Measurements from ENCODE around the gene LPIN3. TPM values are rescaled to one million over a fixed set of nuclear protein-coding genes. Genes with fewer than 3 reads are reported as not detected.

The LPIN3 gene
- total and polyA plus RNA-seq, 2 of the 8 experiments (the other 6 are each of a cell fraction or from before 2014, with no cell fraction given) = 3.7 to 3.9 TPM

DNA sequence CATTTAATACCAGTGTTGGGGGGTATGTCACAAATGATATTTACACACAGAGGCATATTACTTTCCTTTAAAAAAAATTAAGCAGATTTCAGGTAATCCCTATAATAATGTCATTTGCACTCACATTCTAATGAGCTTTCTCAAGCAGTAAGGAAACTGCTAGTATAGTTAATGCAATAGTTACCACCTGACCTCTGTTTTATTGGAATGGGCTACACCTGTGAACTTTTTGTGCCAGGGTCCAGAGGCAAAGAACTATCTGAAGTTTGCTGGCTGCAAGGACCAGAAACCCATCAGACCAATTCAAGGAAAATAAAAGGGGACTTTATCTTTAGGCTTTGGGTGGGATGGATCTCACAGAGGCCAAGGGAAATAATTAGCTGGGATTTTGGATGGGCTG, 20.2 kb upstream of the LPIN3 start:
- H2AK5ac ChIP-seq (ENCODE audit: low read depth, low read length) = no peak overlapping the region
- no peak overlapping the region for H2BK20ac ChIP-seq (ENCODE audit: low read length)
- H3K9ac ChIP-seq (replicated peaks in 1 of 4; ENCODE audit: extremely low read depth in 1 of 4, low read depth in 3 of 4, low read length in 3 of 4) = no peak overlapping the region
- no peak overlapping the region for H2BK15ac ChIP-seq (ENCODE audit: low read length)
- H3K27me3 ChIP-seq (replicated peaks in 1 of 4; ENCODE audit: control insufficient read depth in 3 of 4, extremely low read depth in 1 of 4, insufficient read depth in 3 of 4, low read length in 3 of 4) = peaks cover 0 to 4% (median 2%) of the 10 kb centered on the region in 4 experiments; a peak in 3 of 7 replicates
- no peak overlapping the region for H2BK5ac ChIP-seq (ENCODE audit: low read depth, low read length)
- H4K5ac ChIP-seq (ENCODE audit: insufficient read length, low read depth, low read length) = no peak overlapping the region
- ChIA-PET POLR2A (ENCODE audit: partially characterized antibody) (interaction anchor here (1.4 kb wide), 1 partner anchor 185 kb away, joined by 3 read pairs; no protein-coding TSS in a partner anchor), CTCF (ENCODE audit: partially characterized antibody) (interaction anchor here (1.0 to 1.1 kb wide), 2 partner anchors 19 to 37 kb away, joined by 3 read pairs; no protein-coding TSS in a partner anchor)
- H2BK12ac ChIP-seq (ENCODE audit: low read depth, low read length) = no peak overlapping the region
- H3K79me1 ChIP-seq (ENCODE audit: low read depth, low read length) = no peaks in the 10 kb centered on the region
- no peak overlapping the region for H2AFZ ChIP-seq (ENCODE audit: low read length)
- no peak overlapping the region for H3K27ac ChIP-seq (ENCODE audit: low read depth, low read length)
- peaks cover 0 to 4% (median 1%) of the 10 kb centered on the region in 4 experiments; a peak in 4 of 7 replicates for H3K4me1 ChIP-seq (replicated peaks in 1 of 4; ENCODE audit: control insufficient read depth in 3 of 4, insufficient read depth in 4 of 4, low read length in 3 of 4)
- no peak for TF ChIP-seq HDAC2 (IDR thresholded peaks at IDR 0.05; ENCODE audit: borderline replicate concordance in 1 of 2, low read depth in 2 of 2, low read length in 2 of 2)
- no peak for TF ChIP-seq SP1 (IDR thresholded peaks at IDR 0.05; ENCODE audit: low read depth, low read length)
- no peak for TF ChIP-seq CTBP2 (IDR thresholded peaks at IDR 0.05; ENCODE audit: borderline replicate concordance, insufficient read depth, insufficient read length, low read length)
- TF ChIP-seq EGR1 (IDR thresholded peaks at IDR 0.05; ENCODE audit: borderline replicate concordance, low read depth, low read length) = no peak
- no peak for TF ChIP-seq KDM1A (IDR thresholded peaks at IDR 0.05; ENCODE audit: borderline replicate concordance, low read length)
- TF ChIP-seq BACH1 (IDR thresholded peaks at IDR 0.05; ENCODE audit: low read length) = no peak
- no peak for TF ChIP-seq BRCA1 (IDR thresholded peaks at IDR 0.05; ENCODE audit: low read depth, low read length)
- TF ChIP-seq, protein P1, sequence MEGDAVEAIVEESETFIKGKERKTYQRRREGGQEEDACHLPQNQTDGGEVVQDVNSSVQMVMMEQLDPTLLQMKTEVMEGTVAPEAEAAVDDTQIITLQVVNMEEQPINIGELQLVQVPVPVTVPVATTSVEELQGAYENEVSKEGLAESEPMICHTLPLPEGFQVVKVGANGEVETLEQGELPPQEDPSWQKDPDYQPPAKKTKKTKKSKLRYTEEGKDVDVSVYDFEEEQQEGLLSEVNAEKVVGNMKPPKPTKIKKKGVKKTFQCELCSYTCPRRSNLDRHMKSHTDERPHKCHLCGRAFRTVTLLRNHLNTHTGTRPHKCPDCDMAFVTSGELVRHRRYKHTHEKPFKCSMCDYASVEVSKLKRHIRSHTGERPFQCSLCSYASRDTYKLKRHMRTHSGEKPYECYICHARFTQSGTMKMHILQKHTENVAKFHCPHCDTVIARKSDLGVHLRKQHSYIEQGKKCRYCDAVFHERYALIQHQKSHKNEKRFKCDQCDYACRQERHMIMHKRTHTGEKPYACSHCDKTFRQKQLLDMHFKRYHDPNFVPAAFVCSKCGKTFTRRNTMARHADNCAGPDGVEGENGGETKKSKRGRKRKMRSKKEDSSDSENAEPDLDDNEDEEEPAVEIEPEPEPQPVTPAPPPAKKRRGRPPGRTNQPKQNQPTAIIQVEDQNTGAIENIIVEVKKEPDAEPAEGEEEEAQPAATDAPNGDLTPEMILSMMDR (IDR thresholded peaks at IDR 0.05; ENCODE audit: control extremely low read depth in 1 of 3, insufficient read depth in 1 of 3, low read depth in 1 of 3, low read length in 3 of 3) = no peak
- TF ChIP-seq JUND (IDR thresholded peaks at IDR 0.05; ENCODE audit: low read length) = no peak
- no peaks in the 10 kb centered on the region for H3K36me3 ChIP-seq (ENCODE audit: control insufficient read depth in 2 of 4, insufficient read depth in 4 of 4, low read length in 3 of 4)
- H4K20me1 ChIP-seq (replicated peaks in 1 of 2; ENCODE audit: control insufficient read depth in 1 of 2, insufficient read depth in 2 of 2, low read length in 2 of 2) = peaks cover 0 to 2% of the 10 kb centered on the region in 2 experiments
- H4K91ac ChIP-seq (replicated peaks; ENCODE audit: insufficient read length, low read length) = no peak overlapping the region
- no peak overlapping the region for H3K4ac ChIP-seq (replicated peaks; ENCODE audit: insufficient read length, low read depth, low read length)
- H3K23me2 ChIP-seq (ENCODE audit: low read depth, low read length) = peaks cover 6% of the 10 kb centered on the region; the same call in 1 of the 2 replicates
- no peak overlapping the region for H3K23ac ChIP-seq (ENCODE audit: insufficient read length)
- DNase-seq (ENCODE audit: low read depth in 1 of 2, low spot score in 2 of 2) = no peak
- no peaks in the 10 kb centered on the region for H3K79me2 ChIP-seq (ENCODE audit: control insufficient read depth in 1 of 2, insufficient read depth in 2 of 2, low read length in 2 of 2)
- no peak overlapping the region for H3K14ac ChIP-seq (ENCODE audit: insufficient read length)
- FAIRE-seq = no peak
- H3K4me3 ChIP-seq (ENCODE audit: extremely low read depth in 1 of 4, insufficient read depth in 2 of 4, low read depth in 3 of 4, low read length in 4 of 4) = no peak overlapping the region
- no peaks in the 10 kb centered on the region for H3K9me3 ChIP-seq (ENCODE audit: insufficient read depth in 2 of 2, low read depth in 1 of 2, low read length in 1 of 2)
- H4K8ac ChIP-seq (ENCODE audit: extremely low read depth, insufficient read depth, low read length) = no peak overlapping the region
- H3K4me2 ChIP-seq (ENCODE audit: insufficient read depth in 1 of 2, low read depth in 2 of 2, low read length in 2 of 2) = no peak overlapping the region
- H2BK120ac ChIP-seq (replicated peaks; ENCODE audit: low read depth, low read length) = no peak overlapping the region
- no peak overlapping the region for H3K56ac ChIP-seq (replicated peaks; ENCODE audit: insufficient read length, low read depth, low read length)
- no peak overlapping the region for H3K18ac ChIP-seq (ENCODE audit: extremely low read depth, low read length)

All from H1 (cell line).